B cell (primary cell): ENCODE data around the gene CTSD.

ENCODE experiments used
- EZH2 ChIP-seq: IDR thresholded peaks from 2 replicates; pipeline ENCODE4 v1.6.1; 2012; ENCODE audit warnings: borderline replicate concordance, low read depth, mild to moderate bottlenecking, moderate library complexity, low read length; ENCODE audit not compliant: insufficient read depth, poor library complexity, severe bottlenecking
- TF ChIP-seq, protein P1 (sequence below): fragments of 200-600 bp; IDR thresholded peaks from one replicate; pipeline ENCODE4 v1.8.0; 2022; ENCODE audit warnings: antibody characterized with exemption, mild to moderate bottlenecking

DNA sequence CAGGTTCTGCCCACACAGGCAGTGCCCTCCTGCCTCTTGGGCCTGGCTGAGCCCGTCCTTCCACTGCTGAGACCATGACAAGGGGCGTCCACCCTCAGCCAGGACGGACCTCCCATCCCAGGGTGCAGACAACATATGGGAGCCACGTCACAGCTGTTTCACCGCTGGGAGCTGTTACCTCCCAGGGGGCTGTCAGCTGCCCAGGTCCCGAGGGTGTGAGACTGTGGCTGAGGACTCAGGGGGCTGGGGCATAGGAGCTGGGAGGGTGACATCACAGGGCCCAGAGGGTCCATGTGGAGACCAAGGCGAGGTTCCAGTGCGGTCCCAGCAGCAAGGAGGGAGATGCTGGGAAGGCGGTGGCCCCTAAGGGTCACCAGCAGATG, 17.9 kb upstream of the CTSD start:
- TF ChIP-seq, protein P1, sequence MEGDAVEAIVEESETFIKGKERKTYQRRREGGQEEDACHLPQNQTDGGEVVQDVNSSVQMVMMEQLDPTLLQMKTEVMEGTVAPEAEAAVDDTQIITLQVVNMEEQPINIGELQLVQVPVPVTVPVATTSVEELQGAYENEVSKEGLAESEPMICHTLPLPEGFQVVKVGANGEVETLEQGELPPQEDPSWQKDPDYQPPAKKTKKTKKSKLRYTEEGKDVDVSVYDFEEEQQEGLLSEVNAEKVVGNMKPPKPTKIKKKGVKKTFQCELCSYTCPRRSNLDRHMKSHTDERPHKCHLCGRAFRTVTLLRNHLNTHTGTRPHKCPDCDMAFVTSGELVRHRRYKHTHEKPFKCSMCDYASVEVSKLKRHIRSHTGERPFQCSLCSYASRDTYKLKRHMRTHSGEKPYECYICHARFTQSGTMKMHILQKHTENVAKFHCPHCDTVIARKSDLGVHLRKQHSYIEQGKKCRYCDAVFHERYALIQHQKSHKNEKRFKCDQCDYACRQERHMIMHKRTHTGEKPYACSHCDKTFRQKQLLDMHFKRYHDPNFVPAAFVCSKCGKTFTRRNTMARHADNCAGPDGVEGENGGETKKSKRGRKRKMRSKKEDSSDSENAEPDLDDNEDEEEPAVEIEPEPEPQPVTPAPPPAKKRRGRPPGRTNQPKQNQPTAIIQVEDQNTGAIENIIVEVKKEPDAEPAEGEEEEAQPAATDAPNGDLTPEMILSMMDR: no peak
- TF ChIP-seq EZH2: no peak
